WTC11 (cell line): Measurements from ENCODE around the gene ADARB2.

Experiments used
- ATF1 ChIP-seq: sonication (generic); formaldehyde crosslinking; IDR thresholded peaks from 2 replicates; pipeline ENCODE4 v1.8.1; 2023; ENCODE audit warnings: mild to moderate bottlenecking, moderate library complexity, missing genetic modification reagents
- CTCF ChIP-seq: fragments of 200-600 bp; IDR thresholded peaks from 2 replicates; pipeline ENCODE4 v1.8.0; 2022; ENCODE audit warnings: antibody characterized with exemption
- KAT7 ChIP-seq: sonication (generic); formaldehyde crosslinking; IDR thresholded peaks from 2 replicates; pipeline ENCODE4 v1.8.1; 2023; ENCODE audit warnings: missing genetic modification reagents, mild to moderate bottlenecking, borderline replicate concordance
- MLX ChIP-seq: sonication (generic); formaldehyde crosslinking; IDR thresholded peaks from 2 replicates; pipeline ENCODE4 v1.8.1; 2023; ENCODE audit warnings: mild to moderate bottlenecking, missing genetic modification reagents, moderate library complexity
- NR1H2 ChIP-seq: sonication (generic); formaldehyde crosslinking; IDR thresholded peaks from 2 replicates; pipeline ENCODE4 v1.9.0; 2021; ENCODE audit warnings: mild to moderate bottlenecking, moderate library complexity, missing genetic modification reagents
- USF1 ChIP-seq: sonication (generic); formaldehyde crosslinking; IDR thresholded peaks from 2 replicates; pipeline ENCODE4 v1.8.0; 2022; ENCODE audit warnings: mild to moderate bottlenecking, missing genetic modification reagents

GRCh38 chr10:1184541-1185430 is 552.5 kb downstream of the ADARB2 start:
- TF ChIP-seq KAT7 (CRISPR knock-in tag), result no peak
- no peak for TF ChIP-seq CTCF
- no peak for TF ChIP-seq MLX
- TF ChIP-seq ATF1, result no peak
- no peak for TF ChIP-seq USF1
- TF ChIP-seq NR1H2 (CRISPR knock-in tag), result no peak
